IPS DF 19.7 (cell line): ENCODE results near the gene MRPS10.

Experiments used
- DNase-seq: peaks from one replicate; pipeline ENCODE4 v3.0.0-alpha.2; 2013; ENCODE audit warnings: low read depth, low spot score

The MRPS10 gene

GRCh38 chr6:42217519-42218367, at the start of gene MRPS10:
TSS of gene MRPS10 (minus strand) at chr6:42217861. CDS start at chr6:42217849, 12 bp downstream.
- DNase-seq: peak; percentile 95

DNA sequence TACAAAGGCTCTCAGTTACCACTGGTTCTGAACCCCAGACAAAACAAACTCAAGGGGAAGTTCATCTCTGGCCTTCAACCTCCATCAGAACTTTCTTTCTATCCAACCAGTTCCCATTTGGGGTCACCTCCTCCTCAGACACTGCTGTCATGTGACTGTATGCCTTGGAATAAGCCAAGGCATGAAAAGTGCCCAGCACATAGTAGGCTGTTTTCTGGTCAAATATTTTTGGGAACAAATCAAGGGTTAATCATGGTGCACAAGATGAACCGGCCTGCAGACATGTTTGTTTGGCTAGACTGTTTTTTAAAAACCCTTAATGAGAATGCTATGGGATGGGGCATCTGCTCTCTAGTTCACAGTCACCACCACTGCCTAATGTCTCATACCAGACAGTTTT, 48.9 kb upstream of the MRPS10 start:
- no peak for DNase-seq

DNA sequence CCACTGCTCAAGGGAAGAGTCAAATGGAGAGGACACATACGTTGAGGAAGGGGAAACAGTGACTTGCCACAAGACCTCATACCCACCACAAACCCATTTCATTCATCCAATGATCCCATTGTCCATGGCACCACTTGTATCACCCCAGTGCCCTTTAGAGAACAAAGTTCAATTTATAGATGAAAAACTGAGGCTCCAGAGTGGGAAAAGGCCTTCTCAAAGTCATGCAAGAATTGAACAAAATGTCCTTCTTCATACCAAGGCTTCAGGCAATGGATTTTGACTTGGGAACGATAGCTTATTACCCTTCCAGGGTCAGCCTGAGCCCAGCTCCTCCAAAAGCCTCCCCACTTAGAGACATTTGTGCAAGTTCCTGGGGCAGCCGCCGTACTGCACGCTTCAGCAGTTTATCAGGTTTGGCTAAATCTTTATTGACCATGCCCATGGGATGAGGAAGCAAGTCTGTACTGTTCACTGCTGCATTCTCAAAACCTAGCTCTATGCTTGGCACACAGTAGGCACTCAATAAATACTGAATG, 47.3 kb upstream of the MRPS10 start:
- no peak for DNase-seq

DNA sequence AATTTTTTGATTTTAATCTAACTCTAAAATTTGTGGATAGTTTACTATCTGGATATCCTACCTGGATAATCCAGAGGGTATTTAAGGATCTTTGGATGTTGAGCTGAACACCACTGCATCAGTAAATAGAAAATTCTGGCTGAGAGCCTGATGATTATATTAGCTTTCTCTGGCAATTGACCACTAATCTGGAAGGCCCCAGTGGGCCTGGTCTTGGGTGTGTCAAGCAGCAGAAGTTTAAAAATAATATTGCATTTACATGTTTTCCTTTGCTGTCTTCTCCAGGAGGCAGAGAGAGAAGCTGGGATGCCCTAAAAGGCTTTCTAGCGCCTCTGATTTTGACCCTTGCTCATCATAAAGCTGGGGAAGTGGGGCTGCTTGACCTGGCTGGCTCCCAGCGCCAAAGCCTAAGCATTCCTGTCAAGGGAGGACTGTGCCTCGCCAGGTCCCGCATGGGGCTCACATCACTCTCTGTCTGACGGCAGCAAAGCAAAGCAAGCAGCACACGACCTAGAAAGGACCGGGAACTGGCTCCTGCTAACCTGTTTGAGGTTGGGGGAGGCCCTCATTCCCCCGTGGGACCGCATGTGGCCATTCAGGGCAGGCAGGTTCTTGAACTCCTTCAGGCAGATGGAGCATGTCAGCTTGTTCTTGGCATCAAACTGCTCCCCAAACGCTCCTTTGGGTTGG, 46.6 kb upstream of the MRPS10 start:
- no peak for DNase-seq

DNA sequence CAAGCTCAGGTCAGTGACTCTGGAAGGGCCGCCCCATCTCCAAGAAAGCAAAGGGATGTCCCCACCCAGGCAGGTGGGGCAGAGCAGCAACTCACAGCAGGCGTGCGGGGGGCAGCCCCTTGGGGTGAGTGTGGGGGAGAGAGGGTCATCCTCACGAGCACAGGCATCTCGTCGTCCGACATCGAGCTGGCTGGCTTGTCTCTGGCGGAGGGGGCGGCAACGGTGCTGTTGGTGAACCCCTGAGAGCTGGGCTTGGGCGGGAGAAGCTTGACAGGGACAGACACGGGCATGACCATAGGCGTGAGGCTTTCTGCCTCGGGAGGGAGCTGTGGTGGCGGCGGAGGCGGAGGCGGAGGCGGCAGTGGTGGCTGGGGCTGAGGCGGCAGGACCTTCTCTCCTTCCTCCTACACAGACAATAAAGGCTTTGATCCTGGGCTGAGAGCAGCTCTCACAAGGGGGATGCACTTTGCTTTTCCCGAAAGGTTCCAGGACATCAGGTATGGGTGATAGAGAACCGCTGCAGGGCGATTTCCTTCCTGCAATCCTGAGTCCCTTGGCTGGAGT, 45.6 kb upstream of the MRPS10 start:
- no peak for DNase-seq

GRCh38 chr6:42260972-42261371, 43.3 kb upstream of the MRPS10 start:
- DNase-seq: no peak

- DNase-seq: peak; percentile 30
Observed at GRCh38 chr6:42260396-42260888, 42.8 kb upstream of the MRPS10 start.

DNA sequence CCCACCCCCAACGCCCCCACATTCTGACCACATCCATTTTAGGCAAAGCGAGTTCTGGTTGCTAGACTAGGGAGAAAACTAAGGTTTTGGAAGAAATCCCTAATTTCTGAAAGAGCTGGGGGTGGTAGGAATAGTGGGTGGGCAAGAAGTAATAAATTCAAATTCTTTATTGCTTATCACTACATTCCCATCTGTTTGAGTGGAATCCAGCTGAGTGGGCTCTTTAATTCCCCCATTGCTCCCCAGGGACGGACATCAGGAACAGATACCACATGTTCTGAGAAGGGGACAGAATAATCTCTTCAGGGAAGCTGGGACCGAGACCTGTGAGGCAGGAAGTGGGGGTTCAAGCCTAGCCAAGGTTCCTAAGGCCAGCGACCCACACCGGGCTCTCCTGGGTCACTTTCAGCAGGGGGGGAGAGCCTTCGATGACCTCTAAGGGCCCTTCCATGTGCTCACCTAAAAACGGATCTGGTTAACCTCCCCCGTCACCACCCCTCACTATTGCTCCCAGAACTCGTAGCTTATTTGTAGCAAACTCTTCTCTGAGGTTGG, 42.3 kb upstream of the MRPS10 start:
- no peak for DNase-seq

DNA sequence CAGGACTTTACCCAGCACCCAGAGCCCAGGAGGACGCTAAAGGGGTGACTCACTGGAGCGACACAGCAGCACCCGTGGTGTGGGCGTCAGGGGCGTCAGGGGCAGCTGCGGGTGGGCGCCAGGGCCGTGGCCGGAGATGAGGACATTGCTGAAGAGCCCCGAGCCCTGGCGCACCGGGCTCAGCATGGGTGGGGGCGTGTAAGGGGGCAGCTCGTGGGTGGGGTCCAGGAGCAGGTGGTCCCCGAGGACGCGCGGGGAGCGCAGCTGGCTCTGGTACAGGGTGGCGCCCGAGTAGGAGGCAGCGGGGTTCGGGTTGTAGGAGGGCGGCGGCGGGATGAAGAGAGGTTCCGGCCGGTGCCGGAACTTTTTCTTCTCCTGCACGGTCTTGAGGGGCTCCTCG, 41.6 kb upstream of the MRPS10 start:
- DNase-seq: no peak

GRCh38 chr6:42257614-42258013, 40.0 kb upstream of the MRPS10 start:
- DNase-seq: peak; percentile 80

DNA sequence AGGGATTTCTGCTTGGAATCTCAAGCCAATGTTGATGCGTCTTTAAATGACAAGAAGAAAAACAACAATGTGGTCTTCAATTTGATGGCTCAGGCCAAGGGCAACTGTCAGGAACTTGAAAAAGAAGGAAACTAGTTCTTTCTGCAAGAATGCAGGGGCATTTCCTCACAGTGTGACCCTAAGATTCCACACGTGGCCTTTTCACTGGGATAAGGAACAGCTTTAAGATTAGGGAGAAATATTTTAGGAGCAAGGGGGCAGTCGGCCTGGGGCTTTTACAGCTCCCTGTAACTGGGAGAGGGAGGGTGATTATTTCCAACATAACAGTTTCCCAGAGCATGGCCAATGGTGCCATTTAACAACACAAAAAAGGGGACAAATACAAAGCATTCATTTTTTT, 39.4 kb upstream of the MRPS10 start:
- DNase-seq: no peak

DNA sequence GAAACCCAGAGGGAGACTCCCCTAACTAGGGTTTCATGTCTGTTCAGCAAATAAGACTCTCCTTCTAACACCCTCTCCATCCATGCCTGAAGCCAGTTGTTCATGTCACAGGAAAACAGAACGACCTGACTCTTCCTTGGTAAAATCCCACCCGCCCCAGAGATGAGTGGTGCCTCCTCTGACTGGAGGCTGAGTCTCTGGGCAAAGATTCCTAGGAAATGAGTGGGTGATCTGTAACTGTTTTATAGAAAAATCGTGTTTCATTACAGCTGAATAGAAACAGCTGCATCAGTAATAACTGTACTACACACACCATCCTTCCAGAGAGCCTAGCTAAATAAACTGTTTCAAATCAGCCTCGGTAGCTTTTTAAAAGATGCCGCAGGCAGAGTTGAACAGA, 37.4 kb upstream of the MRPS10 start:
- DNase-seq: no peak

DNA sequence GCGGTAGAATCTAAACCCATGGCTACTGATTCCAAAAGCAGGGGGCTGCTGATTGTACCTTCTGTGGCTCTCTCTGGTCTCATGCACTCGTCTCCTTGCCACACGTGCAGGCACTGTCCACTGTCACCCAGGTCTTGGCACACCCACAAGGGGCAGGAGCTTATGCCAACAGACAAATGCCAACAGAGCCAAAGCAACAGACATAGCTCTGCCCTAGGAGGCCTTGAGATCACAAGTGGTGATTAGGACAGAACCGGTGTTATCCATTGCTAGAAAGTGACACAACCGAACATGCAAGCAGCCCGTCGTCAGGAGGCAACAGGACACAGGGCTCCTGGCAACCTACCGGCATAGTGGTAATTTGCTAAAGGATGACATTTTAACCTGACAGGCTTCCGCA, 36.8 kb upstream of the MRPS10 start:
- DNase-seq: no peak

- no peak for DNase-seq
Observed at GRCh38 chr6:42251911-42252637, 34.4 kb upstream of the MRPS10 start.

DNA sequence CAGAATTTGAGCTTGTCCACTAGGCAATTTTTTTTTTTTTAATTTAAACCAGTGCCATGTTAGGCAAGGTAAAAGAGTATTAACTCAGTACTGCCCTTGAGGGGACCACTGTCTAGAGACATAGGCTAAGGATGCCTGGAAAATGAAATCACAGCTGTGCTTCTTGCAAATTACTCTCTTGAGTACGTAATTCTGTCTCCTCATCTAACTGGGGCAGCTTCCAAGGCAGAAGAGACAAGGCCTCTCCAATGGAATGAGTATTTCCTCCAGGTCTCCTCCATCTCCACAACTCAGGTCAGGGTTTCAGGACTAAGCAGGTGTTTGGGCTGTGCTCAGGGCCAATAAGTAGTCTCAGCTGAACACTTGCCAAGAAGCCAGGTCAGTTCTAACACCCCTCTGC, 33.8 kb upstream of the MRPS10 start:
- no peak for DNase-seq

DNA sequence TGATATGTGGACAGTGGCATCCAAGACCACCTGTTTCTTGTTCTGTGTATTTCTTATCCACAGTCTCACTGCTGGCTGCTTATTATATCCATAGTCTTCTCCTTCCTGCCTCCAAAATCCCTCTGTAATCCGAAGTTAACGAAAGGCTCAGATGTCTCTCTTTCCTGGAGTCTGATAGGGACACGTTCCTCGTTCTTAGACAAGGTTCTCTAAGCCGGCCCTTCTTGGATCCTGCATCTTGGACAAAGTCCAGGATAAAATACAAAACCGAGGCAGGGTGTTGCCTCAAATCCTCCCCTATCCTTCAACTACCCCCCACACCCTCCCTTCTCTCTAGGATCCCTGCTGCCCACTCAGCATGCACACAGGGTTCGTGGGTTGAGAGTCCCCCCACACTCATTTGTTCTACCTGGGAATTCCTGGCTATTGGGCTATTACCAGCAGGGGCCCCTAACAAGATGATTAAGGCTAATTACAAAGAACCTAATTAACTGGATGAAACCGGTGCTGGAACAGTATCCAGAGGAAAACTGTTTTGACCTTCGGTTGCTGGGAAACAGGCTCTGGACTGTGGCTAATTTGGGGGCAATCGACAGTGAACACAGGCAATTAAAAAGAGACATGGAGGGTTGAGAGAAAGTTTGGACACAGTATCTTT, 32.7 kb upstream of the MRPS10 start:
- no peak for DNase-seq

DNA sequence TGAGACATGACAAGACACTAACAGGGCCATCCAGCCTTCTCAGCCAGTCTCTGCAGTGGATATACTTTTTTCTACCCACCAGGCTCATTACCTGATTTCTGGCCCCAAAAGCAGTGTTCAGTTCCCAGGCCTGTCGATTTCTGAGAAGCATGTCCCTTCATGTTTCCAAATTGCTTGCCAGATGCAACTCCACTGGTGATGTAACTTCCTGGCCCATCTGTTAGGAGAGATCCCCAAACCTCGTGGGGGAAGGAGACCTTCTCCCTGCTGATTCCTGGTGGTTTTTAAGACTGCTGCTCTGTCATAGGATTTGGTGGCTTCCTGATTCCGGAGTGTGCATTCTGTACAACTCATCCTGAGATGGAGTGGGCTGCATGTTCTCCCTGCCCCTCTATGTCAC, 31.6 kb upstream of the MRPS10 start:
- no peak for DNase-seq

DNA sequence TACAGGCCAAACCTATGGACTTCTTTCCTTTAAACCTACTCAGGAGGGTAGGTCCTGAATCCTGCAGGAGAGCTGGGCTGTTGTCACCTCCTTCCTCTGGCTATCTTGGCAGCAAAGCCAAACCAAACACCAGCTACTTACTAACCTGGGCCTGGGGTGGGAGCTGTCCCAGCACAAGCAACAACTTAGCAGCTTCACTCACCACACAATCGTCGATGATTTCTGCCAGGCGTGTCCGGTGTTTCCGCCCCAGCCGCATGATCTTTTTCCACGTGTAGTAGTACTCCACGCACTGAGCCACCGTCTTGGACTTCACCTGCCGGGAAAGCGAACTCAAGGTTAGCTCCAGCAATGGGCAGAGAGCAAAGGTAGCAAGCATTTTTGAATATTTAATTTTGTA, 25.4 kb upstream of the MRPS10 start:
- DNase-seq: no peak

DNA sequence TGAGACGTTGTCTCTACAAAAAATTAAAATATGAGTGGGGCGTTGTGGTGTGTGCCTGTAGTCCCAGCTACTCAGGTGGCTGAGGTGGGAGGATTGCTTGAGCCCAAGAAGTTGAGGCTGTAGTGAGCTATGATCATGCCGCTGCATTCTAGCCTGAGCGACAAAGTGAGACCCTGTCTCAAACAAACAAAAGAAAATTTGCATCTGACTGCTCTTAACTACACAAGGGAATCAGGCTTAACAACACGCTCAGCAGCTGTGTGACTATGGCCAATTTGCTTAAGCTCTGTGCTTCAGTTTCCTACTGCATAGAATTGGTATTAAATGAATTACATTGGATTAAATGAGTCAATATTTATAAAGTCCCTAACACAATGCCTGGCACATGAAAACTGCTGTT, 24.3 kb upstream of the MRPS10 start:
- peak; percentile 52 for DNase-seq

GRCh38 chr6:42239736-42240375, 22.2 kb upstream of the MRPS10 start:
- DNase-seq: no peak
